ENCODE data around the gene PHF13.

Gene PHF13

GRCh38 chr1:6601049-6601922, 12.2 kb upstream of the PHF13 start:
- in situ Hi-C loops (cut with MboI; ENCODE audit: low sequenced_read_pairs, unreplicated experiment): no loop called here
- TF ChIP-seq, protein P1, sequence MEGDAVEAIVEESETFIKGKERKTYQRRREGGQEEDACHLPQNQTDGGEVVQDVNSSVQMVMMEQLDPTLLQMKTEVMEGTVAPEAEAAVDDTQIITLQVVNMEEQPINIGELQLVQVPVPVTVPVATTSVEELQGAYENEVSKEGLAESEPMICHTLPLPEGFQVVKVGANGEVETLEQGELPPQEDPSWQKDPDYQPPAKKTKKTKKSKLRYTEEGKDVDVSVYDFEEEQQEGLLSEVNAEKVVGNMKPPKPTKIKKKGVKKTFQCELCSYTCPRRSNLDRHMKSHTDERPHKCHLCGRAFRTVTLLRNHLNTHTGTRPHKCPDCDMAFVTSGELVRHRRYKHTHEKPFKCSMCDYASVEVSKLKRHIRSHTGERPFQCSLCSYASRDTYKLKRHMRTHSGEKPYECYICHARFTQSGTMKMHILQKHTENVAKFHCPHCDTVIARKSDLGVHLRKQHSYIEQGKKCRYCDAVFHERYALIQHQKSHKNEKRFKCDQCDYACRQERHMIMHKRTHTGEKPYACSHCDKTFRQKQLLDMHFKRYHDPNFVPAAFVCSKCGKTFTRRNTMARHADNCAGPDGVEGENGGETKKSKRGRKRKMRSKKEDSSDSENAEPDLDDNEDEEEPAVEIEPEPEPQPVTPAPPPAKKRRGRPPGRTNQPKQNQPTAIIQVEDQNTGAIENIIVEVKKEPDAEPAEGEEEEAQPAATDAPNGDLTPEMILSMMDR (IDR thresholded peaks at IDR 0.05; ENCODE audit: borderline replicate concordance, control extremely low read depth, extremely low read depth, insufficient read depth, missing control alignments): no peak
- peak; percentile 77 for DNase-seq (ENCODE audit: low spot score)

DNA sequence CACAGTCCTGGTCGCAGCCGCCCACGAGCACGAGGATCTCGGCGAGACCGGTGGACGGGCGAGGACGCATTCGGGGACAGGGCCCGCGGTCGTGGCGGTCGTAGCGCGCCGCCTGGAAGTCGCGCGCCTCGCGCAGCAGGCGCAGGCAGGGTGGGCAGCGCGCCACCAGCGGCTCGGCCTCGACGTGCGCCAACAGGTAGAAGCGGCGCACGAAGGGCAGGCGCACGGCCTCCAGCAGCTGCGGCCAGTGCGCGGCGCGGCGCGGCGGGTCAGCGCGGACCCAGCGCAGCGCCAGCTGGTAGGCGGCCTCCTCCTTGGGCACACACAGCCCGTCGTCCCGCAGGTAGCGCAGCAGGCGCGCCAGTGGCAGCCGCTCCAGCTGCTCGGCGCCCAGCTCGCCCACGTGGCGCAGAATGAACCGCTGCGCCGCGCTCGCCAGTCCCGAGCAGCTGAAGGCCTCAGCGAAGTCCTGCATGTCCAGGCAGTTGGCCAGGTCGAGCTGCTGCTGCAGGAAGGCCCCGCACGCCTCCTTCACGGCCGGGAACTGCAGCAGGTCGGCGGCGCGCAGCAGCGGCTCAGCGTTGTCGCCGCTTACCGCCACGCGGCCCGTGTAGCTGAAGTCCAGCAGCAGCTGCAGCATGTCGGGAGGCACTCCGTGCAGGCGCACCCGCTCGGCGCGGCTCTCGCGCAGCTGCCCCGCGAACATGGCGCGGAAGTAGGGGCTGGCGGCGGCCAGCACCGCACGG, 11.4 kb upstream of the PHF13 start:
- in situ Hi-C loops (cut with MboI; ENCODE audit: low sequenced_read_pairs, unreplicated experiment): no loop called here
- peak; percentile 77 for DNase-seq (ENCODE audit: low spot score)
- TF ChIP-seq, protein P1 (IDR thresholded peaks at IDR 0.05; ENCODE audit: borderline replicate concordance, control extremely low read depth, extremely low read depth, insufficient read depth, missing control alignments): no peak

GRCh38 chr1:6602669-6603237, 10.8 kb upstream of the PHF13 start, which contains the start of gene KLHL21:
TSS of gene KLHL21 (minus strand) at chr1:6602869. CDS start at chr1:6602817, 52 bp downstream.
- in situ Hi-C loops (cut with MboI; ENCODE audit: low sequenced_read_pairs, unreplicated experiment): no loop called here
- DNase-seq (ENCODE audit: low spot score): peak; percentile 92
- TF ChIP-seq, protein P1 (IDR thresholded peaks at IDR 0.05; ENCODE audit: borderline replicate concordance, control extremely low read depth, extremely low read depth, insufficient read depth, missing control alignments): no peak

GRCh38 chr1:6603238-6603914, 10.2 kb upstream of the PHF13 start:
- in situ Hi-C loops (cut with MboI; ENCODE audit: low sequenced_read_pairs, unreplicated experiment): no loop called here
- TF ChIP-seq, protein P1 (IDR thresholded peaks at IDR 0.05; ENCODE audit: borderline replicate concordance, control extremely low read depth, extremely low read depth, insufficient read depth, missing control alignments): no peak
- DNase-seq (ENCODE audit: low spot score): peak; percentile 61

DNA sequence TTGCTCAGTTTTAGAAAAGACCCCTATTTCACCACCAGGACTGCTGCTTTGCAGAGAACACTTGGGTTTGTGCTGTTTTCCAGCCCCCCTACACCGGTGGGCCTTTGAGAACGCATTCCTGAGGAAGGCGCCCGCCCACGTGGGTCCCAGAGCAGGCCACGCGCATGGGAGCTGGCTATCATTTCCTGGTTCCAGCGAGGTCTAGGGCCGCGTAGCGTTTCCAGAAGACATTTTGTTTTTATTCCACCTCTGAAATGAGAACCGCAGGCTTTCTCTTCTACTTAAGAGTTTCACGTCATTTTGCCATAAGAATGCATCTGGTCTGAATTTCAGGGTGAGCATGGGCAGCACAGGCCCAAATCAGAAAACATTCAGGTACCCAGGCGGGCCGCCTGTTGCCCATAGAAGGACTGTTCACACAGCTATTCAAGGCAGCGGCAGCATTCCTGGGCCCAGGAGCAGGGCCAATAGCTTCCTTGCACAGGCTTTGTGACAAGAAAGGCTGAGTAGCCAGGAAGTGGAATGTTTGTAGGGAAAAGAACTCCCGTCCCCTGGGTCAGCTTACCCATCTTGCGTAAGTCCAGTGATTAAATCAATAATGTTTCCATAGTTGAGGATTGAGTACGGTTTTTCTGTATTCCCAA, 9.5 kb upstream of the PHF13 start:
- TF ChIP-seq, protein P1 (IDR thresholded peaks at IDR 0.05; ENCODE audit: borderline replicate concordance, control extremely low read depth, extremely low read depth, insufficient read depth, missing control alignments): no peak
- no peak for DNase-seq (ENCODE audit: low spot score)
- in situ Hi-C loops (cut with MboI; ENCODE audit: low sequenced_read_pairs, unreplicated experiment): no loop called here
